Measurements from ENCODE around the gene MYLK2.

MYLK2 gene

DNA sequence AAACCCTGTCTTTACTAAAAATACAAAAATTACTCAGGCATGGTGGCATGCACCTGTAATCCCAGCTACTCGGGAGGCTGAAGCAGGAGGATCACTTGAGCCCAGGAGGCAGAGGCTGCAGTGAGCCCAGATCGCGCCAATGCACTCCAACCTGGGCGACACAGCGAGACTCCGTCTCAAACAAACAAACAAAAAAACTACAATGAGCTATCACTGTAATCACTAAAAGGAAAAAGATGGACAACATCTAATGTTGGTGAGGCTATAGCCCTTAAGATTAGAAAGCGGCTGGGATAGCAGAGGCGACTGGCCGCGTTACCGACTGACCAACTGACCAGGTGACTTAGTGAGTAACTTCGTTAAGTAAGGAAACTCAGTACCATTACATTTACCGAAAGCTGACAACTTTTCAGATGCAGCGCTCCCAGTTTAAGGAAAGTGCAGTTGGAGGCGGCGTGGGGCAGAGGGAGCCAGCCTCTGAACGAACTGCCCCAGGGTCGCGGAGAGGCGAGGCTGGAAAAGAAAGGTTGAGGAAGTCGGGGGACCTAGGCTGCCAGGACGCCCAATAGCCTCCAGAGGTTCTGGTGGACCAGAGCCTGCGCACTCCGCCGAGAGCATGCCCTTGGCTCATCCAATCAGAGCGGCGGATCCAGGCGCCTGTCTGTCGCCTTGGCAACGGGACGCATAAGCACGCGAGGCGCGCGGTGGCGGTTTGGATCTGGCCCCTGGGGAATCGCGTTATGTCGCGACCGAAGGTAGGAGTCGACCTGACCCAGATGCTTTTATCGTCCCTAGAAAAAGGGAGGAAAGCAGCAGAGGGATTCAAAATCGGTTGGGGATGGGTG lies 60.2 kb downstream of the MYLK2 start:
- peak; percentile 54 for DNase-seq

DNA sequence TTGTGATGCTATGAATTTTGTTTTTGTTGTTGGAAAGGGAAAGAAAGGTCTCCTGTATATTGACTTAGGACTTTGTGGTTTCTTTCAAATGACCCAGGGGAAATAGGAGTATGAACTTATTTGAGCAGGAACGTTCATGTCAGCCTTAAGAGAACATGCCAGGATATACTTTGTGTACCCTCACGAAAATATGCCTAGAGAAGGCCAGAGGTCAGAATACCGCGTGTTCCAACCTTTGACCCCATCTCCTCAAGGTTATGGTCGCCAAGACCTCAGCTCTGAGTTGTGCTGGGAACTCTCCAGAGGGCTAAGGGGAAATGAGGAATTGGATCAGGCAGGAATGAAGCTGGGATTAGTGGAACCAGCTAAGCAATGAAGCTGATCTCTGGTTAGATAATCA lies 62.8 kb downstream of the MYLK2 start:
- no peak for DNase-seq

DNA sequence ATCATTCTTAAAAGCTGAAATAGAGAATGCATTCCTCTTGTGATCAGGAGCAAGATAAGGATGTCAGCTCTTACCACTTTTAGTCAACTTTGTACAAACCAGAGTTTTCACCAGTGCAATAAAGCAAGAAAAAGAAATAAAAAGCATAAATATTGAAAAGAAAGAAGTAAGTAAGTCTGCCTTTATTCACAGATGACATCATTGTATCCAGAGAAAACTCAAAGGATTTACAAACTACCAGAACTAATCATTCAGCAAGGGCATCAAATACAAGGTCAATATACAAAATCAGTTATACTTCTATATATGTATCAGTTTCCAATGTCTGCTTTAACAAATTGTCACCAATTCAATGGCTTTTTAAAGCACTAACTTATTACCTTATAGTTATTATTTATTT lies 64.7 kb downstream of the MYLK2 start:
- no peak for DNase-seq
